ENCODE data around the gene SGK2. TPM values are rescaled to one million over a fixed set of nuclear protein-coding genes. Genes with fewer than 3 reads are reported as not detected.

SGK2 gene
- total and polyA plus RNA-seq, 2 experiments from 2014 or later = not detected

- TF ChIP-seq EZH2 (IDR thresholded peaks at IDR 0.05; ENCODE audit: insufficient read depth, poor library complexity, severe bottlenecking) = no peak
- no peak for TF ChIP-seq EZH2phosphoT487 (IDR thresholded peaks at IDR 0.05; ENCODE audit: insufficient read depth, low read depth)
- H3K9ac ChIP-seq = no peak overlapping the region
- H3K79me2 ChIP-seq (ENCODE audit: insufficient read depth) = no peaks in the 10 kb centered on the region
- H3K4me2 ChIP-seq (ENCODE audit: unreplicated experiment) = no peak overlapping the region
- no peak overlapping the region for H3K27ac ChIP-seq
- peaks cover 7% of the 10 kb centered on the region for H3K4me1 ChIP-seq (ENCODE audit: insufficient read depth)
- H2AFZ ChIP-seq = no peak overlapping the region
- no peak overlapping the region for H3K4me3 ChIP-seq
- no peaks in the 10 kb centered on the region for H3K9me2 ChIP-seq (ENCODE audit: insufficient read depth)
- no peaks in the 10 kb centered on the region for H4K20me1 ChIP-seq (ENCODE audit: insufficient read depth)
- 78 to 79% methylated on average over 14 of the region's 14 CpGs for WGBS, 2 experiments (ENCODE audit: low coverage in 1 of 2, low lambda C conversion rate in 2 of 2, missing lambda C conversion rate in 2 of 2)
- in situ Hi-C loops (cut with MboI) = loop anchor here (10.0 kb wide), 1 partner anchor 554 kb away; no protein-coding TSS in a partner anchor
- no peaks in the 10 kb centered on the region for H3F3A ChIP-seq (ENCODE audit: insufficient read depth)
- DNase-seq = no peak
- no peaks in the 10 kb centered on the region for H3K9me3 ChIP-seq (ENCODE audit: low read depth)
- H3K36me3 ChIP-seq (ENCODE audit: low read depth) = no peaks in the 10 kb centered on the region
- H3K27me3 ChIP-seq (replicated peaks; ENCODE audit: insufficient read depth) = 0 out of 2 replicates have a peak, but pooled peaks cover 3% of the 10 kb centered on the region
Measured at GRCh38 chr20:43530321-43531090, 28.3 kb upstream of the SGK2 start.

- TF ChIP-seq EZH2 (IDR thresholded peaks at IDR 0.05; ENCODE audit: insufficient read depth, poor library complexity, severe bottlenecking) (no peak), EZH2phosphoT487 (IDR thresholded peaks at IDR 0.05; ENCODE audit: insufficient read depth, low read depth) (no peak)
- no peaks in the 10 kb centered on the region for H3K79me2 ChIP-seq (ENCODE audit: insufficient read depth)
- no peaks in the 10 kb centered on the region for H4K20me1 ChIP-seq (ENCODE audit: insufficient read depth)
- H2AFZ ChIP-seq = no peak overlapping the region
- no peaks in the 10 kb centered on the region for H3F3A ChIP-seq (ENCODE audit: insufficient read depth)
- H3K9me3 ChIP-seq (ENCODE audit: low read depth) = no peaks in the 10 kb centered on the region
- no peaks in the 10 kb centered on the region for H3K27me3 ChIP-seq (replicated peaks; ENCODE audit: insufficient read depth)
- H3K9ac ChIP-seq = no peak overlapping the region
- in situ Hi-C loops (cut with MboI) = loop anchor here (10.0 kb wide), 1 partner anchor 554 kb away; no protein-coding TSS in a partner anchor
- H3K4me3 ChIP-seq = no peak overlapping the region
- DNase-seq = no peak
- H3K36me3 ChIP-seq (ENCODE audit: low read depth) = no peaks in the 10 kb centered on the region
- no peaks in the 10 kb centered on the region for H3K9me2 ChIP-seq (ENCODE audit: insufficient read depth)
- H3K4me1 ChIP-seq (ENCODE audit: insufficient read depth) = peaks cover 7% of the 10 kb centered on the region
- H3K27ac ChIP-seq = no peak overlapping the region
- no peak overlapping the region for H3K4me2 ChIP-seq (ENCODE audit: unreplicated experiment)
Measured at GRCh38 chr20:43531091-43531443, 27.8 kb upstream of the SGK2 start.

- Histone ChIP-seq H3K27ac (peak overlapping the region; percentile 16; the same call in 1 of the 2 replicates), H3K4me1 (ENCODE audit: insufficient read depth) (peaks cover 7% of the 10 kb centered on the region)
Measured at GRCh38 chr20:43532416-43533055, 26.3 kb upstream of the SGK2 start.

GRCh38 chr20:43533060-43533459 is 25.8 kb upstream of the SGK2 start:
- Histone ChIP-seq H3K4me3 (no peak overlapping the region), H2AFZ (no peak overlapping the region), H3F3A (ENCODE audit: insufficient read depth) (no peaks in the 10 kb centered on the region), H4K20me1 (ENCODE audit: insufficient read depth) (no peaks in the 10 kb centered on the region), H3K4me1 (ENCODE audit: insufficient read depth) (peaks cover 7% of the 10 kb centered on the region), H3K9me3 (ENCODE audit: low read depth) (no peaks in the 10 kb centered on the region), H3K4me2 (ENCODE audit: unreplicated experiment) (peak overlapping the region; percentile 27), H3K36me3 (ENCODE audit: low read depth) (no peaks in the 10 kb centered on the region), H3K79me2 (ENCODE audit: insufficient read depth) (no peaks in the 10 kb centered on the region), H3K9ac (no peak overlapping the region), H3K9me2 (ENCODE audit: insufficient read depth) (no peaks in the 10 kb centered on the region), H3K27ac (peak overlapping the region; percentile 16; the same call in 1 of the 2 replicates), H3K27me3 (replicated peaks; ENCODE audit: insufficient read depth) (no peaks in the 10 kb centered on the region)
- peak; percentile 82 for DNase-seq
- in situ Hi-C loops (cut with MboI) = loop anchor here (10.0 kb wide), 1 partner anchor 552 kb away; no protein-coding TSS in a partner anchor
- TF ChIP-seq EZH2 (IDR thresholded peaks at IDR 0.05; ENCODE audit: insufficient read depth, poor library complexity, severe bottlenecking) (no peak), EZH2phosphoT487 (IDR thresholded peaks at IDR 0.05; ENCODE audit: insufficient read depth, low read depth) (no peak)

More at GRCh38 chr20:43532416-43533055, 26.3 kb upstream of the SGK2 start:
- Histone ChIP-seq H3K4me2 (ENCODE audit: unreplicated experiment) (peak overlapping the region; percentile 27), H3K27me3 (replicated peaks; ENCODE audit: insufficient read depth) (no peaks in the 10 kb centered on the region), H3K9ac (no peak overlapping the region), H3K79me2 (ENCODE audit: insufficient read depth) (no peaks in the 10 kb centered on the region), H3K9me2 (ENCODE audit: insufficient read depth) (no peaks in the 10 kb centered on the region), H2AFZ (no peak overlapping the region), H4K20me1 (ENCODE audit: insufficient read depth) (no peaks in the 10 kb centered on the region), H3K4me3 (no peak overlapping the region), H3F3A (ENCODE audit: insufficient read depth) (no peaks in the 10 kb centered on the region), H3K9me3 (ENCODE audit: low read depth) (no peaks in the 10 kb centered on the region), H3K36me3 (ENCODE audit: low read depth) (no peaks in the 10 kb centered on the region)
- no peak for TF ChIP-seq EZH2phosphoT487 (IDR thresholded peaks at IDR 0.05; ENCODE audit: insufficient read depth, low read depth)
- TF ChIP-seq EZH2 (IDR thresholded peaks at IDR 0.05; ENCODE audit: insufficient read depth, poor library complexity, severe bottlenecking) = no peak
- in situ Hi-C loops (cut with MboI) = loop anchor here (10.0 kb wide), 1 partner anchor 552 kb away; no protein-coding TSS in a partner anchor
- WGBS, 2 experiments (ENCODE audit: low coverage in 1 of 2, low lambda C conversion rate in 2 of 2, missing lambda C conversion rate in 2 of 2) = 87 to 89% methylated on average over 9 of the region's 9 CpGs
- no peak for DNase-seq

Measured in GM23248 (cell line).